CD4-positive, alpha-beta T cell treated with Interleukin-10 for 1 hour (primary cell): ENCODE data around the gene TUNAR.

ENCODE experiments used
- DNase-seq: peaks from one replicate; pipeline ENCODE4 v3.0.0-alpha.2; 2020

The TUNAR gene

GRCh38 chr14:95875831-95876760 lies 536 bp upstream of the TUNAR start:
- DNase-seq: no peak

GRCh38 chr14:95877633-95878032 lies 1.0 kb downstream of the TUNAR start:
- DNase-seq: no peak

GRCh38 chr14:95884377-95884776 lies 7.7 kb downstream of the TUNAR start:
- DNase-seq: no peak

- DNase-seq: no peak
Observed at GRCh38 chr14:95885278-95885677, 8.6 kb downstream of the TUNAR start.

- no peak for DNase-seq
Observed at GRCh38 chr14:95885866-95886265, 9.2 kb downstream of the TUNAR start.

- DNase-seq: no peak
Observed at GRCh38 chr14:95886366-95887056, 9.9 kb downstream of the TUNAR start.

- no peak for DNase-seq
Observed at GRCh38 chr14:95887351-95887750, 10.7 kb downstream of the TUNAR start.

GRCh38 chr14:95889236-95889979 lies 12.8 kb downstream of the TUNAR start:
- DNase-seq: no peak

- DNase-seq: no peak
Observed at GRCh38 chr14:95891742-95892141, 15.1 kb downstream of the TUNAR start.

- no peak for DNase-seq
Observed at GRCh38 chr14:95892142-95892541, 15.5 kb downstream of the TUNAR start.

- DNase-seq: no peak
Observed at GRCh38 chr14:95895720-95896119, 19.1 kb downstream of the TUNAR start.

- DNase-seq: no peak
Observed at GRCh38 chr14:95896498-95897135, 20.0 kb downstream of the TUNAR start.

GRCh38 chr14:95897280-95897679 lies 20.6 kb downstream of the TUNAR start:
- no peak for DNase-seq

- DNase-seq: no peak
Observed at GRCh38 chr14:95901054-95901453, 24.4 kb downstream of the TUNAR start.

GRCh38 chr14:95902273-95902826 lies 25.7 kb downstream of the TUNAR start:
- DNase-seq: no peak

GRCh38 chr14:95903165-95903564 lies 26.5 kb downstream of the TUNAR start:
- no peak for DNase-seq

GRCh38 chr14:95903616-95904107 lies 27.0 kb downstream of the TUNAR start:
- DNase-seq: no peak

- DNase-seq: no peak
Observed at GRCh38 chr14:95906591-95906990, 30.0 kb downstream of the TUNAR start.

GRCh38 chr14:95910628-95911027 lies 34.0 kb downstream of the TUNAR start:
- DNase-seq: no peak

GRCh38 chr14:95911456-95911855 lies 34.8 kb downstream of the TUNAR start:
- DNase-seq: no peak

- no peak for DNase-seq
Observed at GRCh38 chr14:95915330-95915729, 38.7 kb downstream of the TUNAR start.

- DNase-seq: no peak
Observed at GRCh38 chr14:95918466-95918865, 41.8 kb downstream of the TUNAR start.
